ENCODE results near the gene STK32B.
"Not testable (repeated sequence)": the region's sequence is repeated elsewhere in the genome, so short reads cannot be mapped to it uniquely, and the experiment has no call there.

The STK32B gene

DNA sequence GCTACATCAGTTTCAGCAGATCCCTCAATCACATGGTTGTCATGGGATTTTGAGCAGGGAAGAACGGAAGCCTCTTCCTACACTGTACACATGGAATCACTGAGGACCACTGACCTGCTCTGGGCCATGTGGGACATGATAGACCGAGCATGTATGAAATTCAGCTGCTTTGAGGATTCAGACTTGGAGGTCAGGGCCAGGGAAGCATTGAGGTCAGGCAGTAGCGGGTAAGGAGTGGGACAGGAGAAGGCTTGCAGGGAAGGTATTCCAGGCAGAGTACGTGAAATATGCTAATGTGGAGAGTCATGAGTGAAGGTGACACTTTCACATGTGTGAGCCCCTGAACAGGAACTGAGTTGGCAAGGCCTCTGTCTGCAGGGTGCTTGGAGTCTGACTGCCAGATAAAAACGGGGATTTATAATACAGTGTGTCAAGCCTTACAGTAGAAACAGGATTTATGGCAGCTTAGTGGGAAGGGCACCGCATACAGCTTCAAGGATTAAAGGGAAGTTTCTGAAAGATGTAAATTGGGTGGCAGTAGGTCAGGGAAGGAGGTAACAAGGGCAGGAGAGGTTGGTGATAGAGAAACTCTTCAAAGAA lies 111.7 kb downstream of the STK32B start:
- no peak for DNase-seq (ENCODE audit: low spot score)

GRCh38 chr4:5164221-5164912 lies 113.1 kb downstream of the STK32B start:
- DNase-seq (ENCODE audit: low spot score): no peak

- DNase-seq (ENCODE audit: low spot score): peak; percentile 45
Observed at GRCh38 chr4:5165420-5166369, 114.4 kb downstream of the STK32B start.

GRCh38 chr4:5166377-5166776 lies 115.1 kb downstream of the STK32B start:
- no peak for DNase-seq (ENCODE audit: low spot score)

- no peak for DNase-seq (ENCODE audit: low spot score)
Observed at GRCh38 chr4:5168891-5169290, 117.6 kb downstream of the STK32B start.

- not testable (repeated sequence) for DNase-seq (ENCODE audit: low spot score)
Observed at GRCh38 chr4:5175836-5176235, 124.6 kb downstream of the STK32B start.

DNA sequence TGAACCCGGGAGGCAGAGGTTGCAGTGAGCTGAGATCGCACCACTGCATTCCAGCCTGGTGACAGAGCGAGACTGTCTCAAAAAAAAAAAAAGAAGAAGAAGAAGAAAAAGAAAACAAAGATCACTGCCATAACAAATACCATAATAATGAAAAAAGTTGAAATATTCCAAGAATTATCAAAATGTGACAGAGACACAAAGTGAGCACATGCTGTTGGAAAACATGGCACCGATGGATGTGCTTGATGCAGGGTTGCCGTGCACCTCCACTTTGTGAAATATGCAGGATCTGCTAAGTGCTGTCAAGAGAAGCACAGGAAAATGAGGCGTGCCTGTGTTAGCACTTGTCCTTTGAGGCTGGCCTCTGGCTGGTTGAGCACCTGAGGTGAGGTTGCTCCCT lies 133.3 kb downstream of the STK32B start:
- DNase-seq (ENCODE audit: low spot score): no peak

- no peak for DNase-seq (ENCODE audit: low spot score)
Observed at GRCh38 chr4:5185551-5185950, 134.3 kb downstream of the STK32B start.

GRCh38 chr4:5186271-5187064 lies 135.2 kb downstream of the STK32B start:
- DNase-seq (ENCODE audit: low spot score): no peak

DNA sequence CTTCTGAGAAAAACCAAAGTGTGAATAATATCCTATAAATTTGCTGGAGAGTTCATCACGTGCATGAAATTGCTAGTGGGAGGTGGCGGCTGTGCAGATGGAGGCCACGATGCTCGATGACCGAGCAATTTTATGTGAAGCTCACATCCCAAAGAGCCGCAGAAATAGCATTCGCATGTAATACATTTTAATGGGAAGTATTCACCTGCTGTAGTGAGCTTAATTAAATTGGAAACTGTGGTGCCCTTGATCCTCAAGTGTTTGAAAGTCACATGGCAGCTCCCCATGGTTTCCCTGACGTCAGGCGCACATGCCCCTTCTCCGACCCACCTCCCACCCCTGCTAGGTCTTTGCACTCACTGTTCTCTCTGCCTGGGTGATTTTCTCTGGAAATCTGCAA lies 136.8 kb downstream of the STK32B start:
- DNase-seq (ENCODE audit: low spot score): no peak

DNA sequence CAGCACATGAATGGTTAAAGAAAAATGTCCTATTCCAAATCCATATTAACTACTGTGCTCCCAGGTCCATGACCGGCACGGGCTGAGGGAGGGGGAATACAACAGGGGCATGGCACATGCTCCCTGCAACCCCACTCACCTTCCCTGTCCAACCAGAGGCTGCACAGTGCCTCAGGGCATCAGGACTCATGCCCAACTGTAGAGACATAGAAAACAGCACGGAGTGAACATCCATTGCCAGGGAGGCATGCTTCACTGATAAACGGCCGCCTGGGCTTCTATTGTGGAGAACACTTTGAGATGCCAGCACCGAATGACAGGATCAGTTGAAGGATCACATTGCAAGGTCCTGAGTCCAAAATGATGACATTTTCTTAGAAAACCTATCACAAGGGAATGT lies 140.6 kb downstream of the STK32B start:
- DNase-seq (ENCODE audit: low spot score): no peak

GRCh38 chr4:5192271-5192670 lies 141.0 kb downstream of the STK32B start:
- DNase-seq (ENCODE audit: low spot score): no peak

- DNase-seq (ENCODE audit: low spot score): no peak
Observed at GRCh38 chr4:5192678-5193077, 141.4 kb downstream of the STK32B start.

- peak; percentile 44 for DNase-seq (ENCODE audit: low spot score)
Observed at GRCh38 chr4:5198656-5199541, 147.6 kb downstream of the STK32B start.

- DNase-seq (ENCODE audit: low spot score): peak; percentile 34
Observed at GRCh38 chr4:5199912-5200311, 148.6 kb downstream of the STK32B start.

GRCh38 chr4:5200513-5200912 lies 149.2 kb downstream of the STK32B start:
- DNase-seq (ENCODE audit: low spot score): no peak

- no peak for DNase-seq (ENCODE audit: low spot score)
Observed at GRCh38 chr4:5203309-5203992, 152.2 kb downstream of the STK32B start.

DNA sequence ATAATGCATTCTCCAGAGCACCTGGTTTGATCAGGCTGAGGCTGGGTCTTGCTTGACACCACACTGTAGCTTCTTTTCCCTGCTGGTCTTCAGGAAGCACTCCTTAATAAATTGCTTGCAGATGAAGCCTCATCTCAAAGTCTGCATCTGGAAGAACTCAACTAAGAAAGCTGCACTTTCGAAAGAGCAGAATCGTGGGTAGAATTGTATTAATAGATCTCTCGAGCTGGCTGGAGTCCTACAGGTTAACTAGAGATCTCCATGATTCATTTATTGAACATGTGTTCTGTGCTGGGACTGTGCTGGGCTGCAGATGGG lies 152.7 kb downstream of the STK32B start:
- DNase-seq (ENCODE audit: low spot score): no peak

- no peak for DNase-seq (ENCODE audit: low spot score)
Observed at GRCh38 chr4:5204781-5205180, 153.5 kb downstream of the STK32B start.

- DNase-seq (ENCODE audit: low spot score): no peak
Observed at GRCh38 chr4:5206016-5206790, 154.9 kb downstream of the STK32B start.

Measured in iPS-NIHi11 (cell line).